GM21717 (cell line): ENCODE measurements around the gene ACTN2.

Experiments
- ATAC-seq: cut with Tn5 transposase; IDR thresholded peaks from one replicate; pipeline ENCODE4 v1.9.1; 2021; ENCODE audit warnings: mild to moderate bottlenecking, moderate library complexity; ENCODE audit not compliant: unreplicated experiment

The ACTN2 gene

DNA sequence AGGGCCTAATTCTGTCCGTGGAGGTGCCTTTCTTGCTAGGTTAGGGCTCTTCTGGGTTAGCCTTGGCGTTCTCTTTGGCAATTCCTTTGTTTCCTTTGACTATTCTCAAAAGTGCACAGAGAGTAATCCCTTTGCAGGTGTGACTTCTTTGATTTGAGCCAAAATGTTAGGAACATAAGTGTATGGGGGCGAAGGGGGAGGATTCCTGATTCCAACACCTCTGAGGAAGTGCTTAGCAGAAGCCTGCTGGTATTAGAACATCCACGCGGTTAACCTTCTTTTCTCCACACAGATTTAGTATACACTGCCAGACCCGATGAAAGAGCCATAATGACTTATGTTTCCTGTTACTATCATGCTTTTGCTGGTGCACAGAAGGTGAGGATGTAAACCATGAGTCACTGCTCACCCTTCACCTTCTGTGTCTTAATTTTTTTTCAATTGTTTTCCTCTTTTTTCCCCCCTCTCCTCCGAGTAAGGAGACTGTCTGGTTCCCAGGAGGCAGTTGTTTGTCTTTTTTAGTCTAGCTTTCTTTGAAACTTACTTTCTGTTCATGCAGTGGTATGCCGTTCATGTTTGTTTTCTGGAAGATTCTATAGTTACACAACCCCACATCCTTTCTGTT lies 48.0 kb downstream of the ACTN2 start:
- peak; percentile 46 for ATAC-seq

DNA sequence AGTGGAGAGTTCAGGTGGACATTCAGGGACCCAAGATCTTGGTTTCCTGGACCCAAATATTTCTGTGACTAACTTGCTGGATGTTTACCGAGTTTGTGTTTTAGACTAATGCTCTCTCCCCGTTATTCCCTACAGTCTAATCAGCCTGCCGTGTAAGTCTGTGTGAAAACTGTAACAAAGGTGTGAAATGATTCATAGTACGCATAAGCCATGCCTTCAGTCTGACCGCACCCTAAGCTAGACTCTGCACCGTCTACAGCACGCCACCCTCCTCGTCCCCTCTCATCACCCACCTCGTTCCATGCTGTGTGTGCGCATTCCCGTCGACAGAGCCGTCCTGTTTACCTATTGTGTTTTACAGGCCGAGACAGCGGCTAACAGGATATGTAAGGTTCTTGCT lies 50.5 kb downstream of the ACTN2 start:
- no peak for ATAC-seq

DNA sequence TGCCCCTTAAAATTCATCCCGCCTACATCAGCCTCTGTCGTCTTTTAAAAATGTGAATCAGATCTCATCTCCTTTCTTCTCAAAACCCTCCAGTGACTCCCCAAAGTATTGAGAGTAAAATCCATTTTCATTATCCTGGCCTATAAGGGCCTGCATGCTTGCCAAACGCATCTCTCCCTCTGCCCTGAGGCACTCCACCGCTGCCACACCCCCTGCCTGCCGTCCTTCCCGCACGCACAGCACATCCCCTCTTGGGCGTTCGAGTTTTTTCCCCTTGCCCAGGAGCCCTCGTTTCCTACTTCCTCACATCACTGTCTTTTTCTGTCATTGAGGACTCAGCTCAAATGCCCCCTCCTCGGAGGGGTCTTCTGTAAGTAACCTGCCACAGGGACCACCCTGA lies 55.5 kb downstream of the ACTN2 start:
- no peak for ATAC-seq

DNA sequence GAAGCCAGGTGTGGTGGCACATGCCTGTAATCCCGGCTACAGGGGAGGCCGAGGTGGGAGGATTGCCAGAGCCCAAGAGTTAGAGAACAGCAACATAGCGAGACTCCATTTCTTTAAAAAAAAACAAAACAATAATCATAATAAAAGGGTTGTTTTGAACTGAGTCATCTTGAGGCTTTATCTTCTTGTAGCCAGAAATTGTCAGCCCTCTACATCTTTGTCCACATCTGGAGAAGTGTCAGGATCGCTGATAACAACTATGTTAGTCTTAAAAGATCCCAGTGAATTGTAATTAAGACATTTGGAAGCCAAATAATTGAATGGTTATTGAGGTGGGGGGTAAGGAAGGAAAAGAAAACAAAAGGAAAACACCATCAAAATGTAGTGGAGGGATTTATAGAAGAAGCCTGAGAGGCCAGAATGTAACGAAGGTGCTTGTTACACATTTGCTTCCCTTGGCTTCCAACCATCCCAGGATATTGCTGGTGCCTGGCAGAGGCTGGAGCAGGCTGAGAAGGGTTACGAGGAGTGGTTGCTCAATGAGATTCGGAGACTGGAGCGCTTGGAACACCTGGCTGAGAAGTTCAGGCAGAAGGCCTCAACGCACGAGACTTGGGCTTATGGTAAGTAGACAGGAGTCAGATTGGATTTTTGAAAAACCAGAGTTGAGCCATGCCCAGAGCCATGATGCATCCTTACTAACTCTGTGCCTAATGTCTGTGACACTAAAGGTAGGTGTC lies 56.3 kb downstream of the ACTN2 start:
- ATAC-seq, result no peak

DNA sequence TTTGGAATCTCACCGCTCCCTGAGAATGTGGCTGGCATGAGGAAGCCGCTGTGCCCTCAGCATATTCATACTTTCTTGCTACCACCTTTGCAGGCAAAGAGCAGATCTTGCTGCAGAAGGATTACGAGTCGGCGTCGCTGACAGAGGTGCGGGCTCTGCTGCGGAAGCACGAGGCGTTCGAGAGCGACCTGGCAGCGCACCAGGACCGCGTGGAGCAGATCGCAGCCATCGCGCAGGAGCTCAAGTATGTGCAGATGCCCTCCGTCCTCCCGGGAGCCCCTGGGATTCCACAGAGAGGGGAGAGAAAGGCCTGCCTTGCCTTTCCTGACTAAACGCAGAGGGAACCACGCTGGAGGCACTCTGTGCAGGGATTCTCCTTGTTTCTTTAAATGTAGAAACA lies 58.2 kb downstream of the ACTN2 start:
- ATAC-seq, result no peak

DNA sequence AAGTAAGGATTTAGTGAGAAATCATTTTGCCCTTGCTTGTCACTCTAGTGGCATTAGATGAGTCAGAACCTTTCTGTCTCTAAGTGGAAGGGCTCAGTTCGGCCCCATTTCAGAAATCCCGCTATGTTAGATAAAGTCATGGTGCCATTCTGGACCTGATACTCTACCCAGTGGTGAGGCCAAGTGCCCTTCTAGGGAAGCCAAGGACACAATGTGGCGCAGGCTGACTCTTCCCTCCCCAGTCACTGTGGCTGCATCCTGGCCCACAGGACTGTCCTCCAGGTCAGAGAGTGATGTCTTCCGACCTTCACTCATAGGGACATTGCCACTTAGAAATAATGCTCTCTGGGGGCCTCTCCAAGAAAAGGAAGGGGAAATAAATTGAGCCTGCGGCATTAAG lies 60.5 kb downstream of the ACTN2 start:
- ATAC-seq, result no peak

DNA sequence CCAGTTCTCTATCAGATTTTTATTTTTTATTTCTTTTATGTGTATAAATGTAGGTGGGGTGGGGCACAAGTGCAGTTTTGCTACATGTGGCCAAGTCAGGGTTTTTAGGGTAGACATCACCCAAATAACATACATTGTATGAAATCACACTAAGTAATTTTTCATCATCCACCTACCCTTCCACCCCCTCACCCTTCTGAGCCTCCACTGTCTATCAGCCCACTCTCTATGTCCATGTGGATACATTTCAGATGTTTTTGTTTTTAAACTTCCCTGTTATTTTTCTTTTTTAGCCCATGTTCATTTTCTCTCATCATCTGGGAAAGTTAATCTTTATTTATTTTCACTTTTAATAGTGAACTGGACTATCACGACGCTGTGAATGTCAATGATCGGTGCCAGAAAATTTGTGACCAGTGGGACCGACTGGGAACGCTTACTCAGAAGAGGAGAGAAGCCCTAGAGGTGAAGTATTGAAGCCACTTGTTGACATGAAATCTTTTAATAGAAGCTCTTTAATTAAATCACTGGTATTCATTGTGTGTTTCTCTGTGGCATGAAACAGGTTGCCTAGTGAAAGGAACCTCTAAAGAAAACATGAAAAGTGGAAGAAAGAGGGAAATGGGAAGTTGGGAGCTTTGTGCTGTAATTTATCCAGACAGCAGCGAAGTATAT lies 61.1 kb downstream of the ACTN2 start:
- no peak for ATAC-seq

DNA sequence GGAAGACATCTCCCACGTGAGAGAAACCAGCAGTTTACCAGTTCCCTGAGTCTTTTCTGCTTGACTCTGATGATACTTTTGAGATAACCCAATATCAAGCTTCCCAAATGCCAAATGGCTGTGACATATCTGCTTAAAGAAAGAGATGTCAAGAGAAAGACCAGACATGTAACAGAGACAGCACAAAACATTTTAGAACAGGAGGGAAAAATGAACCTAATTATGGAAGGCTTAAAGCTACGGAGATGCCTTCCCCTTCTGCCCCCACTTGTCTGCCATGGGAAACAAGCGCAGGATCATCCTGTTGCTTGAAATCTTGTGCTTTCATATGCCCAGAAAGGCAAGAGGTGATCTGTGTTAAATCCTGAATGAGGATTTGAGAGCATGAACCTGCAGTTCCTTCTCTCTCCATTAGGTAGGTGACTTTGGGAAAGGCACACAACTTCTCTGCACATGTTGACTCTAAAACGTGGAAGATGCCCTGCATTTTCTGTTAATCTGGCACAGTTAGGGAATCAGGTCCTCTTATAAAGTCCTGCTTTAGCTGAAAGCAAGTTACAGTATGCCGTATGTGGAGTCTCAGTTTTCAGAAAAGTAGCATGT lies 62.1 kb downstream of the ACTN2 start:
- no peak for ATAC-seq

DNA sequence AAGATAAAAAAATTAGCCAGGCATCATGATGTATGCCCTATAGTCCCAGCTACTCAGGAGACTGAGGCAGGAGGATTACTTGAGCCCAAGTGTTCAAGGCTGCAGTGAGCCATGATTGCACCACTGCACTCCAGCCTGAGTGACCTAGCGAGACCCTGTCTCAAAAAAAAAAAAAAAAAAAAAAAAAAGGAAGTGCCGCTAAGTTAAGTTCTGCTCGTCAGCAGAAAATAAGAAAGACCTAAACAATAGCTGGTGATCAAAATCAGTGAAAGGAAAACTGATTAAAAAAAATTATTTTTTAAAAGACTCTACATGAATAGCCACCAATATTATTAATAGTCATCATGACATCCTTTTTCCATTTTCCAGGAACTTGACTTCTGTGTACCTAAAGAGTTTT lies 64.6 kb downstream of the ACTN2 start:
- no peak for ATAC-seq

DNA sequence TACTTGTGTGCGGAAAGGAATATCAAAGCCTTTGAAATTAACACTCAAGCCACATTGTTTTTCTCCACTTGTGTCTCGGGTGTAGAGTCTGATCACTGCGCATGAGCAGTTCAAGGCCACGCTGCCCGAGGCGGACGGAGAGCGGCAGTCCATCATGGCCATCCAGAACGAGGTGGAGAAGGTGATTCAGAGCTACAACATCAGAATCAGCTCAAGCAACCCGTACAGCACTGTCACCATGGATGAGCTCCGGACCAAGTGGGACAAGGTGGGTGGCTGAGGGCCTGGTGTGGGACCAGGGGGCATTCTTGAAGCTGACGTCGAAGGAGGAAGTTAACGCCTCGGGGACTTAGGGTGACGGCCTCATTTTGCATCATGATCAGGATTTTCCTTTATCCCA lies 65.1 kb downstream of the ACTN2 start:
- no peak for ATAC-seq

DNA sequence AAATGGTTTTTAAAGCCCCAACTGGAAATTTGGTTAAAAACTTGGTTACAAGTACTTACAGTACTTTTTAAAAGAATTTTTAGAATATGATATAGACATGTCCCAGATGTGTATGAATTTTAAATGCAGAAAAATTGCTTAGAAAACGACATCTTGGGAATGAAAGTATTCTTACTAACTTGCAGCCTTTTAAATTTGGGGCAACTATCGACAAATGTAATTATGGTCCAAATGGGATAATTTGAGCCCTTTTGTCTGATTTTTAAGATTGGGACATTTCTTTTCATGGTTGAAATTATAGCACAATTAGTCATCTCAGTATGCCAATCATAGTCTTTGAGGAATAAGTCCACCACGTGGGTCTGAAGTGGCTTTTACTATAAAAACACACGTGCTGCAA lies 65.6 kb downstream of the ACTN2 start:
- ATAC-seq, result no peak

DNA sequence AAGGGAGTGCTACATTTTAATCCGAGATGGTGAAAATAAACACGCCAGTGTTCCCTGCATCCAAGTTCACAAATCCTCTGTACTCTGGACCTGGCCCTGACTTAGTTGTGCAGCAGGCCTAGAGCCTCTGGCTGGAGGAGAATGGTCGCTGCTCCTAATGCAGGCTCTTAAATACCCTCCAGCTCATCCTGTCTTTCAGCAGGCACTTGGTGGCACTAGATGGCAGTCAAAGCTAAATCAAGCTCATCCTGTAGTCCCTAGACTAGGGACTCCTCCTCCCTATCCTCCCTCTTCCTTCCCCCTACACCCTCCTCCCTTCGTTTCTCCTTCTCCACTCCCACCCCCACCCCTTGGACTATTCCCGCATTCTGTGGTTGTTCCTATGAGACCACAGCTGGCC lies 67.2 kb downstream of the ACTN2 start:
- ATAC-seq, result no peak

DNA sequence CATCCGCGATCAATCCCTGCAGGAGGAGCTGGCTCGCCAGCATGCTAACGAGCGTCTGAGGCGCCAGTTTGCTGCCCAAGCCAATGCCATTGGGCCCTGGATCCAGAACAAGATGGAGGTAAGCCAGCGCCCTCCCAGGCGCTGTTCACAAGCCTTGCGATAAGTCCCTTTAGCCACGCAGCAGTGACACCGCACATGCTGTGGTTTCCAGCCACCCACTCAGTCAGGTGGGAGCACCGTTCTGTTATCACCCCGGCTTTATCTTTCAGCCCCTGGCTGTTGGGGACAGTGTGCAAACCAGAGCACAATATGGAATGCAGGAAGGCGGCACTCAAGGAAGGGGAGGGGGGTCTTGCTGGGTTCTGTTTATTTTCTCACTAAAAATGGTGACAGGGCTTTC lies 67.7 kb downstream of the ACTN2 start:
- no peak for ATAC-seq

DNA sequence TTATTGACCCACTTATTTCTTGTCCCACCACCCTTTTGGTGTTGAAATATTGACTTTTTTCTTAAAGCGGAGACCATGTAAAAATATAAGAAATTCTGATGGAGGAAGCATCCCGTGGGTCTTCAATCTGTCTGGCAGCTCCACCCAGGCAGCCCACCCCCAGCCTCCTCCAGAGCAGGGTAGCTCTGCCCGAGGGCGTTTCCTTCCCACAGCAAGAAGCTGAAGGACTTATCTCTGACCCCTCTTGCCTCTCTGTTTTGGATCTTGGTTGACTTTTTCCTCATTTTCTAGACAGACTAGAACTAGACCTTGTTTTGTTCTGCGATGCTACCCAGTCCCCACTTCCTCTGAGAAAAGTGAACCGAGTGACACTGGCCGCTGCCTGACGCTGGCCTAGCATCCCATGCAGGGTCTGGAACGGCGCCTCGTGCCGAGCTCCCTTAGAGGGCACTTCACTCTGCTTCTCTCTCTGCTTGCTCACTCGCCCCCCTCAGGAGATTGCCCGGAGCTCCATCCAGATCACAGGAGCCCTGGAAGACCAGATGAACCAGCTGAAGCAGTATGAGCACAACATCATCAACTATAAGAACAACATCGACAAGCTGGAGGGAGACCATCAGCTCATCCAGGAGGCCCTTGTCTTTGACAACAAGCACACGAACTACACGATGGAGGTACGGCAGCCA lies 68.4 kb downstream of the ACTN2 start:
- no peak for ATAC-seq

DNA sequence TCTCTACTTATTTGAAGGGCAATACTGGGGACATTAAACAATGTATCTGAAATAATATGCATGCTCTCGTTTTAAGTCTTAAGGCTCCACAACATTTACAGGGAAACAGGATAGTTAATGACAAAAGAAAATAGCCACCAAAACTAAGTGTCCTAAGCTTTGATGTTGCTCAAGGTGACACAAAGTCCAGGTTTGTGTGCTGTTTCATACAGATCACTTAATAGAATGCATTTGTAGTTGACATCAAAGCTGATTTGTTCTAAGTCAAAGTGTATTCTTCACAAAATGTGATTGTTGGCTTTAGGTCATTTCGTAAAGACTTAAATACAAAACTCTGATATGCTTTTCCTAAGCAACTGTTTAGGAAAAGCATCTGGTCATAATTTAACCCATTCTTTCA lies 71.3 kb downstream of the ACTN2 start:
- ATAC-seq, result no peak

DNA sequence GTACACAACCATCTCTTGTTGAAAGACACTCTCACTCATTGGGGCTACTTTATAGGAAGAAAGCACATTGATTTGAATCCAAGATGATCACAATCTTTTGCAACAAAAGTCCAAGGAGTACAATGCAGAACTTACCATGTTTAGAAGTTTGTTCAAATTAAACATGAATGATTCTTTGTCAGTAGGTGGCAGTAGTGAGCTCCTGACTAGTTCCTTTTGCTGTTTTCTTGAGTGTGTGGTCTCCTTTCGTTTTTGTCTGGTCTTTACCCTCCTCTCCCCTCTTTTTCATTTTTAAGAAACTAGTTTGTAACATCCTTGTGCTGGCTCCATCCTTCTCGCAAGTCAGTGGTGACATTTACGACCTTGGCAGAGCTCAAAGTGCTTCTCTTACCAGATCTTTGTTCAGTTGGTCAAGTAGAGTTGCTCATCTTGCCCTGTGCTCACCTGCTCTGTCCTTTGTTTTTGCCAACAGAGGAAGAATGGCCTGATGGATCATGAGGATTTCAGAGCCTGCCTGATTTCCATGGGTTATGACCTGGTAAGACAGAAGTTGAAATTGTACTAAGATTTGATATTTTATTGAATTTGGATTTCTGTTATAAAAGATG lies 73.1 kb downstream of the ACTN2 start:
- ATAC-seq, result no peak

DNA sequence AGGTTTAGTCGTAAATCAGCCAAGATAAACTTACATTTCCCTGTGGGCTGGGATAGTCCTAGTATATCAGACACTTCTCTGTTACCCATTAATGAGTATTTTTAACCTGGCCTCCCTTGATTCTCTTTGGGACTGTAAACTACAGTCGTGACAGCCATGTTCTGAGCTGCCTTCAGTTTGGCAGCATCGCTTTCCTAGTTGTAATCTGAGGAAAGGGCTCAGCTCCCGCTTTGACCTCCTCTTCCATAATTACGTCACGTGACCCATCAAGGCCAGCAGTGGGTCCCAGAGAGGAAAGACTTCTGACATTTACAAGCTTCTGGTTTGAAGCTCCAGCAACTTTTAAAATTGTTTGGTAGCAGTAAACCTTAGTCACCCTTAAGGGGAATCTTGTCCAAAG lies 74.2 kb downstream of the ACTN2 start:
- no peak for ATAC-seq

DNA sequence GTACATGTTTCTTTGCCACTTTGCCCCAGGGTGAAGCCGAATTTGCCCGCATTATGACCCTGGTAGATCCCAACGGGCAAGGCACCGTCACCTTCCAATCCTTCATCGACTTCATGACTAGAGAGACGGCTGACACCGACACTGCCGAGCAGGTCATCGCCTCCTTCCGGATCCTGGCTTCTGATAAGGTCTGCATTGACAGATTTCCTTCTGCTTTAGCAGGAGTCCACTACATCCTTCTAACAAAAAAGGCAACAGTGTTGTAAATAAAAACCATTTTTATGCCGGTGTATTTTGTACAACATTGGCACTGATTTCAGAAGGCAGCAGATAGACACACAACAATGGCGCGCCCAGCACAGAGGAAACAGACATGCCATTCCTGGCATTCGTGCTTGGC lies 74.7 kb downstream of the ACTN2 start:
- no peak for ATAC-seq

DNA sequence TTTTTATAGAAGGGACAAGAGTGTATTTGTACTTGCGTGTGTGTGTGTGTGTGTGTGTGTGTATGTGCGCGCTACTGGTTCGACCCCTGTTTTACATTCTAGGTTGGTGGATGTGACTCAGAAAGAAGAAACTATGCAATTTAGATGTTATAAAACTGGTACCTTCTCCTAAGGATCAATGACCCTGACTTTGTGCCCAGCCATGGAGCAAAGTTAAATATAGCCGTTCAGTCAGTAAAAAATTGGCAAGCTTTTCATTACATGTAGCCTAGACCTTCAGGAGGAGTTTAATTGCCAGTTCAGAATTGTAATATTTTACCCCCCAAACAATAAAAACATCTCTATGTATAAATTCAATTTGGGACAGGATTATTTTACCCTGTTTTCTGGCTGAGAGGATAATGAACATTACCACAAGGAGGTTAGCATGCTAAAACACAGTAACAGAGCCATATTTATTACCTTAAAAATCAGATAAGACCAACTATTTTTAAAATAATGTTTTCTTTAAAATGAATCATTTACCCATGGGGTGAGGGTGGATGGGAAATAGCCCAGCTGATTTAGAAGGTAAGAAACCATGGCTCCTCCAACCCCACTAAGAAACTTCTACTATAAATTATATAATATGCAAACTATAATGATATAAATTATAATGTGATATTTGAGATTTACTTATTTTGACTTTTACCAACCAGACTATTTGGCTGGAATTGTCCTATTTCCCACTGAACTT lies 75.3 kb downstream of the ACTN2 start:
- no peak for ATAC-seq

DNA sequence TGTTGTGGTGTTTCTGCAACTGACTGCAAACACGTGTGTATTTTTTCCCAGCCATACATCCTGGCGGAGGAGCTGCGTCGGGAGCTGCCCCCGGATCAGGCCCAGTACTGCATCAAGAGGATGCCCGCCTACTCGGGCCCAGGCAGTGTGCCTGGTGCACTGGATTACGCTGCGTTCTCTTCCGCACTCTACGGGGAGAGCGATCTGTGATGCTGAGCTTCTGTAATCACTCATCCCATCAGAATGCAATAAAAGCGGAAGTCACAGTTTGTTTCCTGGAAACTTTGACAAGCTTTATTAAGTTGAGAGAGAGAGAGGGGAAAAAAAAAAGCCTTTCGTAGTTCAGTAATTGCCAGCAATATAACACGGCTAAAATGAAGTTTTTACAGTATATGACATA lies 76.1 kb downstream of the ACTN2 start:
- ATAC-seq, result no peak
